Kidney (tissue), 14 donors: ENCODE measurements around the gene SS18. TPM values are rescaled to one million over a fixed set of nuclear protein-coding genes. Genes with fewer than 3 reads are reported as not detected.

Source experiments
- DNase-seq, 5 donors: peaks; one replicate each; pipeline ENCODE4 v3.0.0-alpha.2; 2013 to 2020
- FAIRE-seq: peaks from 2 replicates; lab custom pipeline; 2012; peaks lifted over from hg19 to GRCh38; lab: Jason Lieb, UNC
- H3K27ac ChIP-seq, 2 donors: one replicate each; pipeline ENCODE4 v1.7.0; 2013; ENCODE audit warnings: low read depth in 2 of 2, low read length in 2 of 2, inconsistent platforms in 1 of 2
- H3K27me3 ChIP-seq: one replicate; pipeline ENCODE4 v1.7.1; 2013; ENCODE audit warnings: low read length, inconsistent platforms; ENCODE audit not compliant: control insufficient read depth, insufficient read depth
- H3K36me3 ChIP-seq, 3 donors: one replicate each; pipeline versions ENCODE4 v1.7.0 to v1.7.1; 2013; ENCODE audit warnings: low read length in 3 of 3, control low read depth in 1 of 3, inconsistent platforms in 1 of 3; ENCODE audit not compliant: insufficient read depth in 3 of 3, control insufficient read depth in 2 of 3
- H3K4me1 ChIP-seq, 3 donors: one replicate each; pipeline versions ENCODE4 v1.7.0 to v1.7.1; 2013; ENCODE audit warnings: low read length in 3 of 3, inconsistent platforms in 1 of 3, low read depth in 1 of 3; ENCODE audit not compliant: control insufficient read depth in 2 of 3, insufficient read depth in 2 of 3
- H3K4me3 ChIP-seq, 3 donors: one replicate each; pipeline versions ENCODE4 v1.7.0 to v1.8.1; 2013; ENCODE audit warnings: low read length in 3 of 3, control low read depth in 1 of 3, inconsistent platforms in 1 of 3
- H3K9ac ChIP-seq, 3 donors: one replicate each; pipeline versions ENCODE4 v1.7.0 to v1.7.1; 2013; ENCODE audit warnings: low read length in 3 of 3, control low read depth in 1 of 3, inconsistent platforms in 1 of 3
- H3K9me3 ChIP-seq, 3 donors: one replicate each; pipeline versions ENCODE4 v1.7.0 to v1.7.1; 2013; ENCODE audit warnings: low read length in 3 of 3, control low read depth in 1 of 3, inconsistent platforms in 1 of 3; ENCODE audit not compliant: control insufficient read depth in 2 of 3, insufficient read depth in 1 of 3
- intact Hi-C: fragments of 100-400 bp; cut with DNase I; formaldehyde crosslinking; loops from one replicate; pipeline ENCODE4 v1.11.1; 2022
- polyA plus RNA-seq: library from polyadenylated mRNA; stranded (reverse); fragments of 350-450 nt; fragmentation: Illumina TruSeq; extraction: RNeasy Lipid Tissue Mini Kit (QIAGEN cat#74804); gene quantifications from one replicate; pipeline ENCODE4 v1.2.3, GENCODE V29; 2014; ENCODE audit warnings: low read depth, low replicate concordance; ENCODE audit not compliant: insufficient read depth
- total RNA-seq: library from RNA; stranded (reverse); fragmentation: NEBNext Ultra II Directional; extraction: Animal tissue kit (Norgen Biotek cat#: 25700); gene quantifications from one replicate; pipeline ENCODE4 v1.2.1, GENCODE V29; 2021
- TF ChIP-seq, protein P1 (sequence below): IDR thresholded peaks from 3 replicates; pipeline ENCODE4 v1.5.1; 2012; ENCODE audit warnings: mild to moderate bottlenecking, moderate library complexity, borderline replicate concordance; ENCODE audit not compliant: insufficient read depth; ENCODE audit errors: extremely low read depth
- donor health status: control.
- donor health status: control.
- donor health status: control.
- donor health status: control.
- donor health status: control.
- donor health status: DM: yes; HTN: yes; CAD: no.
- donor health status: Normal renal cell carcinoma (clear cell type).

The SS18 gene
- total and polyA plus RNA-seq, 2 donors from 2014 or later: 43.2 to 89.6 TPM

GRCh38 chr18:26089293-26090129, 902 bp downstream of the SS18 start:
- intact Hi-C loops: no loop called here
- Histone ChIP-seq H3K27me3 (no peaks in the 10 kb centered on the region), H3K4me1 (peaks cover 0 to 11% (median 0%) of the 10 kb centered on the region in 3 donors), H3K27ac (peak overlapping the region; percentile 97 to 98), H3K9ac (peak overlapping the region; percentile 33 to 93 (median 86)), H3K9me3 (no peaks in the 10 kb centered on the region), H3K36me3 (peaks cover under 1 to 11% (median 5%) of the 10 kb centered on the region in 3 donors), H3K4me3 (peak overlapping the region; percentile 87 to 96 (median 89))
- FAIRE-seq (no peak), DNase-seq (peak in 4 of 5 donors; percentile 11 to 53 (median 40))
- TF ChIP-seq, protein P1, sequence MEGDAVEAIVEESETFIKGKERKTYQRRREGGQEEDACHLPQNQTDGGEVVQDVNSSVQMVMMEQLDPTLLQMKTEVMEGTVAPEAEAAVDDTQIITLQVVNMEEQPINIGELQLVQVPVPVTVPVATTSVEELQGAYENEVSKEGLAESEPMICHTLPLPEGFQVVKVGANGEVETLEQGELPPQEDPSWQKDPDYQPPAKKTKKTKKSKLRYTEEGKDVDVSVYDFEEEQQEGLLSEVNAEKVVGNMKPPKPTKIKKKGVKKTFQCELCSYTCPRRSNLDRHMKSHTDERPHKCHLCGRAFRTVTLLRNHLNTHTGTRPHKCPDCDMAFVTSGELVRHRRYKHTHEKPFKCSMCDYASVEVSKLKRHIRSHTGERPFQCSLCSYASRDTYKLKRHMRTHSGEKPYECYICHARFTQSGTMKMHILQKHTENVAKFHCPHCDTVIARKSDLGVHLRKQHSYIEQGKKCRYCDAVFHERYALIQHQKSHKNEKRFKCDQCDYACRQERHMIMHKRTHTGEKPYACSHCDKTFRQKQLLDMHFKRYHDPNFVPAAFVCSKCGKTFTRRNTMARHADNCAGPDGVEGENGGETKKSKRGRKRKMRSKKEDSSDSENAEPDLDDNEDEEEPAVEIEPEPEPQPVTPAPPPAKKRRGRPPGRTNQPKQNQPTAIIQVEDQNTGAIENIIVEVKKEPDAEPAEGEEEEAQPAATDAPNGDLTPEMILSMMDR: no peak

- no peak for FAIRE-seq
- TF ChIP-seq, protein P1: no peak
- H3K27ac ChIP-seq: no peak overlapping the region
- peak overlapping the region in 1 of 3 donors; percentile 86 for H3K9ac ChIP-seq
- intact Hi-C loops: no loop called here
- H3K9me3 ChIP-seq: no peaks in the 10 kb centered on the region
- peaks cover 0 to 11% (median 0%) of the 10 kb centered on the region in 3 donors for H3K4me1 ChIP-seq
- peak in 2 of 5 donors; percentile 18 to 21 for DNase-seq
- H3K36me3 ChIP-seq: peaks cover 2 to 19% (median 5%) of the 10 kb centered on the region in 3 donors
- peak overlapping the region in 2 of 3 donors; percentile 87 to 96 for H3K4me3 ChIP-seq
- no peaks in the 10 kb centered on the region for H3K27me3 ChIP-seq
These were observed 1.9 kb downstream of the SS18 start for GRCh38 chr18:26088487-26088886.

- intact Hi-C loops: no loop called here
- H3K4me1 ChIP-seq: peaks cover 0 to 11% (median 0%) of the 10 kb centered on the region in 3 donors
- FAIRE-seq: no peak
These were observed 3.5 kb downstream of the SS18 start for GRCh38 chr18:26086959-26087358.

More at GRCh38 chr18:26086959-26087358, 3.5 kb downstream of the SS18 start:
- H3K9me3 ChIP-seq: no peaks in the 10 kb centered on the region
- no peak overlapping the region for H3K27ac ChIP-seq
- no peak for DNase-seq
- peaks cover 5 to 19% (median 5%) of the 10 kb centered on the region in 3 donors for H3K36me3 ChIP-seq
- H3K27me3 ChIP-seq: no peaks in the 10 kb centered on the region
- H3K9ac ChIP-seq: no peak overlapping the region
- H3K4me3 ChIP-seq: no peak overlapping the region
- TF ChIP-seq, protein P1: no peak
